Measurements from ENCODE around the gene SLC24A3. TPM values are rescaled to one million over a fixed set of nuclear protein-coding genes. Genes with fewer than 3 reads are reported as not detected.
A peak's percentile ranks its signal among the peaks of the same experiment; 100 is the strongest.

Gene SLC24A3
- total RNA-seq, 1 donor from 2014 or later = 12.0 TPM

GRCh38 chr20:19423097-19423899 is 210.9 kb downstream of the SLC24A3 start:
- no peak for DNase-seq (ENCODE audit: low spot score)

- DNase-seq (ENCODE audit: low spot score) = no peak
Measured at GRCh38 chr20:19423900-19424620, 211.6 kb downstream of the SLC24A3 start.

GRCh38 chr20:19426356-19426755 is 213.9 kb downstream of the SLC24A3 start:
- DNase-seq (ENCODE audit: low spot score) = no peak

- no peak for DNase-seq (ENCODE audit: low spot score)
Measured at GRCh38 chr20:19427480-19427879, 215.0 kb downstream of the SLC24A3 start.

- no peak for DNase-seq (ENCODE audit: low spot score)
Measured at GRCh38 chr20:19427913-19428312, 215.5 kb downstream of the SLC24A3 start.

- no peak for DNase-seq (ENCODE audit: low spot score)
Measured at GRCh38 chr20:19428324-19428723, 215.9 kb downstream of the SLC24A3 start.

- peak; percentile 83 for DNase-seq (ENCODE audit: low spot score)
Measured at GRCh38 chr20:19429538-19429937, 217.1 kb downstream of the SLC24A3 start.

GRCh38 chr20:19430641-19431315 is 218.3 kb downstream of the SLC24A3 start:
- no peak for DNase-seq (ENCODE audit: low spot score)

- DNase-seq (ENCODE audit: low spot score) = no peak
Measured at GRCh38 chr20:19431316-19431700, 218.9 kb downstream of the SLC24A3 start.

GRCh38 chr20:19431906-19432305 is 219.5 kb downstream of the SLC24A3 start:
- no peak for DNase-seq (ENCODE audit: low spot score)

GRCh38 chr20:19433371-19434350 is 221.2 kb downstream of the SLC24A3 start:
- peak; percentile 71 for DNase-seq (ENCODE audit: low spot score)

- no peak for DNase-seq (ENCODE audit: low spot score)
Measured at GRCh38 chr20:19435316-19435715, 222.9 kb downstream of the SLC24A3 start.

- DNase-seq (ENCODE audit: low spot score) = no peak
Measured at GRCh38 chr20:19435821-19436220, 223.4 kb downstream of the SLC24A3 start.

- DNase-seq (ENCODE audit: low spot score) = no peak
Measured at GRCh38 chr20:19438488-19438887, 226.0 kb downstream of the SLC24A3 start.

GRCh38 chr20:19440660-19441527 is 228.5 kb downstream of the SLC24A3 start:
- DNase-seq (ENCODE audit: low spot score) = no peak

- DNase-seq (ENCODE audit: low spot score) = no peak
Measured at GRCh38 chr20:19446246-19446645, 233.8 kb downstream of the SLC24A3 start.

- no peak for DNase-seq (ENCODE audit: low spot score)
Measured at GRCh38 chr20:19448632-19449031, 236.2 kb downstream of the SLC24A3 start.

GRCh38 chr20:19449051-19449450 is 236.6 kb downstream of the SLC24A3 start:
- DNase-seq (ENCODE audit: low spot score) = peak; percentile 80

- DNase-seq (ENCODE audit: low spot score) = peak; percentile 45
Measured at GRCh38 chr20:19451231-19451922, 238.9 kb downstream of the SLC24A3 start.

GRCh38 chr20:19451923-19452295 is 239.5 kb downstream of the SLC24A3 start:
- peak; percentile 96 for DNase-seq (ENCODE audit: low spot score)

Data from umbilical cord (tissue), 2 donors.